Small intestine (tissue), 7 donors: ENCODE data around the gene TOP3A. TPM values are rescaled to one million over a fixed set of nuclear protein-coding genes. Genes with fewer than 3 reads are reported as not detected.
"Not testable (repeated sequence)": the region's sequence is repeated elsewhere in the genome, so short reads cannot be mapped to it uniquely, and the experiment has no call there.

Experiments
- DNase-seq, 2 donors: peaks; one replicate each; pipeline versions ENCODE4 v3.0.0 to v3.0.0-alpha.2; 2013
- FAIRE-seq: peaks from 2 replicates; lab custom pipeline; 2012; peaks lifted over from hg19 to GRCh38; lab: Jason Lieb, UNC
- H3K27ac ChIP-seq, 3 donors: one replicate each; pipeline ENCODE4 v1.5.1; 2013; ENCODE audit warnings: low read length in 2 of 3, mild to moderate bottlenecking in 2 of 3, control low read depth in 1 of 3, inconsistent platforms in 1 of 3, low read depth in 1 of 3, moderate library complexity in 1 of 3
- H3K27me3 ChIP-seq, 3 donors: one replicate each; pipeline ENCODE4 v1.6.1; 2013; ENCODE audit warnings: low read length in 3 of 3, inconsistent platforms in 1 of 3; ENCODE audit not compliant: control insufficient read depth in 3 of 3, insufficient read depth in 3 of 3
- H3K36me3 ChIP-seq, 3 donors: one replicate each; pipeline ENCODE4 v1.6.1; 2013; ENCODE audit warnings: low read length in 3 of 3, inconsistent platforms in 1 of 3, low read depth in 1 of 3, mild to moderate bottlenecking in 1 of 3, moderate library complexity in 1 of 3; ENCODE audit not compliant: control insufficient read depth in 3 of 3, insufficient read depth in 2 of 3
- H3K4me1 ChIP-seq, 3 donors: one replicate each; pipeline ENCODE4 v1.6.1; 2013; ENCODE audit warnings: low read length in 2 of 3, inconsistent platforms in 1 of 3, low read depth in 1 of 3, mild to moderate bottlenecking in 1 of 3, moderate library complexity in 1 of 3; ENCODE audit not compliant: control insufficient read depth in 3 of 3, insufficient read depth in 2 of 3
- H3K4me3 ChIP-seq, 3 donors: one replicate each; pipeline ENCODE4 v1.5.1; 2013; ENCODE audit warnings: low read length in 3 of 3, control low read depth in 1 of 3, inconsistent platforms in 1 of 3, low read depth in 1 of 3, mild to moderate bottlenecking in 1 of 3, moderate library complexity in 1 of 3
- H3K9me3 ChIP-seq, 2 donors: one replicate each; pipeline ENCODE4 v1.6.1; 2013; ENCODE audit warnings: low read depth in 1 of 2, low read length in 1 of 2; ENCODE audit not compliant: control insufficient read depth in 2 of 2, insufficient read depth in 1 of 2
- WGBS, 3 donors: extraction: QIAGEN DNeasy Blood & Tissue Kit; methylation state at CpG; one replicate each; pipeline ENCODE4 v1.1.7; 2013; 5-methylcytosine and 5-hydroxymethylcytosine counted together
- polyA plus RNA-seq, 4 donors: library from polyadenylated mRNA; stranded (reverse) in 3 of 4; unstranded in 1 of 4; fragments of 200-250 nt in 3 of 4; fragments of 120-200 nt in 1 of 4; gene quantifications; one replicate each; pipeline versions ENCODE4 v1.2.1 to v1.2.3, GENCODE V29; 2013
- donor health status: healthy with polysubstance abuse.
- donor health status: control.
- donor health status: control.
- donor health status: Bipolar disorder and iron deficiency.
- donor health status: healthy.

The TOP3A gene
- polyA plus RNA-seq, 4 donors = 8.1 to 23.8 (median 15.5) TPM

GRCh38 chr17:18353541-18353940, 38.7 kb upstream of the TOP3A start:
- H3K36me3 ChIP-seq = peaks cover 3 to 35% (median 19%) of the 10 kb centered on the region in 3 donors
- 94 to 96% (median 95%) methylated on average over 6 of the region's 6 CpGs for WGBS, 3 donors
- FAIRE-seq = no peak

GRCh38 chr17:18344021-18344420, 29.2 kb upstream of the TOP3A start:
- Histone ChIP-seq H3K9me3 (peaks cover 0 to 11% of the 10 kb centered on the region in 2 donors), H3K4me1 (no peaks in the 10 kb centered on the region), H3K27ac (no peak overlapping the region), H3K27me3 (no peaks in the 10 kb centered on the region), H3K4me3 (no peak overlapping the region), H3K36me3 (peaks cover 14 to 70% (median 20%) of the 10 kb centered on the region in 3 donors)
- no peak for FAIRE-seq
- DNase-seq = no peak
- 63 to 80% (median 79%) methylated on average over 5 of the region's 5 CpGs for WGBS, 3 donors

More at GRCh38 chr17:18353541-18353940, 38.7 kb upstream of the TOP3A start:
- Histone ChIP-seq H3K4me3 (no peak overlapping the region), H3K4me1 (no peaks in the 10 kb centered on the region), H3K27ac (no peak overlapping the region), H3K9me3 (no peaks in the 10 kb centered on the region), H3K27me3 (no peaks in the 10 kb centered on the region)
- no peak for DNase-seq

- H3K36me3 ChIP-seq = peaks cover 6 to 63% (median 10%) of the 10 kb centered on the region in 3 donors
- no peak for DNase-seq
- peaks cover 0 to 11% of the 10 kb centered on the region in 2 donors for H3K9me3 ChIP-seq
- 97 to 99% (median 98%) methylated on average over 13 of the region's 13 CpGs for WGBS, 3 donors
- no peaks in the 10 kb centered on the region for H3K27me3 ChIP-seq
- H3K4me3 ChIP-seq = no peak overlapping the region
- FAIRE-seq = no peak
- H3K27ac ChIP-seq = no peak overlapping the region
- no peaks in the 10 kb centered on the region for H3K4me1 ChIP-seq
These were observed 25.1 kb upstream of the TOP3A start for GRCh38 chr17:18339933-18340332.

- not testable (repeated sequence) for H3K4me1 ChIP-seq, H3K27ac ChIP-seq, FAIRE-seq, DNase-seq, H3K27me3 ChIP-seq, H3K4me3 ChIP-seq
- H3K9me3 ChIP-seq = peaks cover 0 to 11% of the 10 kb centered on the region in 2 donors
- H3K36me3 ChIP-seq = peaks cover 6 to 55% (median 8%) of the 10 kb centered on the region in 3 donors
- 93 to 96% (median 96%) methylated on average over 18 to 25 of the region's 25 CpGs for whole genome bisulfite sequencing, 3 donors
These were observed 23.4 kb upstream of the TOP3A start for GRCh38 chr17:18338158-18338557.

- 65 to 91% (median 84%) methylated on average over 4 of the region's 4 CpGs for WGBS, 3 donors
- H3K9me3 ChIP-seq = no peaks in the 10 kb centered on the region
- H3K27ac ChIP-seq = no peak overlapping the region
- no peaks in the 10 kb centered on the region for H3K27me3 ChIP-seq
- DNase-seq (peak in 1 of 2 donors; percentile 16), FAIRE-seq (no peak)
- H3K4me3 ChIP-seq = no peak overlapping the region
- no peaks in the 10 kb centered on the region for H3K4me1 ChIP-seq
- H3K36me3 ChIP-seq = peaks cover 0 to 71% (median 18%) of the 10 kb centered on the region in 3 donors
These were observed 18.2 kb upstream of the TOP3A start for GRCh38 chr17:18332909-18333489.

- Histone ChIP-seq H3K27ac (no peak overlapping the region), H3K27me3 (no peaks in the 10 kb centered on the region), H3K4me1 (no peaks in the 10 kb centered on the region), H3K9me3 (no peaks in the 10 kb centered on the region), H3K4me3 (no peak overlapping the region), H3K36me3 (peaks cover 4 to 74% (median 23%) of the 10 kb centered on the region in 3 donors)
- WGBS, 3 donors = 70 to 81% (median 80%) methylated on average over 9 of the region's 9 CpGs
- peak in 1 of 2 donors; percentile 43 for DNase-seq
- no peak for FAIRE-seq
These were observed 17.1 kb upstream of the TOP3A start for GRCh38 chr17:18331879-18332278.

GRCh38 chr17:18328643-18329204, 13.9 kb upstream of the TOP3A start:
- WGBS, 3 donors = 93 to 98% (median 95%) methylated on average over 7 to 9 of the region's 9 CpGs
- Histone ChIP-seq H3K4me1 (no peaks in the 10 kb centered on the region), H3K9me3 (peaks cover 0 to 3% of the 10 kb centered on the region in 2 donors), H3K4me3 (no peak overlapping the region), H3K27me3 (no peaks in the 10 kb centered on the region), H3K27ac (no peak overlapping the region), H3K36me3 (peaks cover 4 to 81% (median 36%) of the 10 kb centered on the region in 3 donors)
- FAIRE-seq = no peak
- no peak for DNase-seq

GRCh38 chr17:18327556-18327955, 12.8 kb upstream of the TOP3A start:
- H3K27ac ChIP-seq = no peak overlapping the region
- 91 to 94% (median 93%) methylated on average over 10 of the region's 10 CpGs for WGBS, 3 donors
- H3K36me3 ChIP-seq = peaks cover 4 to 87% (median 42%) of the 10 kb centered on the region in 3 donors
- peaks cover 0 to 3% of the 10 kb centered on the region in 2 donors for H3K9me3 ChIP-seq
- H3K4me3 ChIP-seq = no peak overlapping the region
- no peak for FAIRE-seq
- DNase-seq = no peak
- H3K4me1 ChIP-seq = no peaks in the 10 kb centered on the region
- H3K27me3 ChIP-seq = no peaks in the 10 kb centered on the region
